Measurements from ENCODE around the gene TMEM132C. TPM values are rescaled to one million over a fixed set of nuclear protein-coding genes. Genes with fewer than 3 reads are reported as not detected.

The TMEM132C gene
- total RNA-seq, 1 donor from 2014 or later: not detected

GRCh38 chr12:128266541-128267130, 334 bp upstream of the TMEM132C start:
- intact Hi-C loops (cut with micrococcal nuclease): no loop called here
- POLR2A ChIA-PET: no interaction called here
- TF ChIP-seq, protein P1, sequence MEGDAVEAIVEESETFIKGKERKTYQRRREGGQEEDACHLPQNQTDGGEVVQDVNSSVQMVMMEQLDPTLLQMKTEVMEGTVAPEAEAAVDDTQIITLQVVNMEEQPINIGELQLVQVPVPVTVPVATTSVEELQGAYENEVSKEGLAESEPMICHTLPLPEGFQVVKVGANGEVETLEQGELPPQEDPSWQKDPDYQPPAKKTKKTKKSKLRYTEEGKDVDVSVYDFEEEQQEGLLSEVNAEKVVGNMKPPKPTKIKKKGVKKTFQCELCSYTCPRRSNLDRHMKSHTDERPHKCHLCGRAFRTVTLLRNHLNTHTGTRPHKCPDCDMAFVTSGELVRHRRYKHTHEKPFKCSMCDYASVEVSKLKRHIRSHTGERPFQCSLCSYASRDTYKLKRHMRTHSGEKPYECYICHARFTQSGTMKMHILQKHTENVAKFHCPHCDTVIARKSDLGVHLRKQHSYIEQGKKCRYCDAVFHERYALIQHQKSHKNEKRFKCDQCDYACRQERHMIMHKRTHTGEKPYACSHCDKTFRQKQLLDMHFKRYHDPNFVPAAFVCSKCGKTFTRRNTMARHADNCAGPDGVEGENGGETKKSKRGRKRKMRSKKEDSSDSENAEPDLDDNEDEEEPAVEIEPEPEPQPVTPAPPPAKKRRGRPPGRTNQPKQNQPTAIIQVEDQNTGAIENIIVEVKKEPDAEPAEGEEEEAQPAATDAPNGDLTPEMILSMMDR (IDR thresholded peaks at IDR 0.05): no peak
- Mint-ChIP-seq H3K4me1 (peaks cover 3% of the 10 kb centered on the region), H3K9me3 (no peaks in the 10 kb centered on the region), H3K27me3 (peaks cover 33% of the 10 kb centered on the region), H3K27ac (no peak overlapping the region), H3K36me3 (ENCODE audit: low read depth) (no peaks in the 10 kb centered on the region), H3K4me3 (no peak overlapping the region)
- CTCF ChIA-PET: no interaction called here
- DNase-seq: no peak
- ATAC-seq (ENCODE audit: low read depth): no peak

DNA sequence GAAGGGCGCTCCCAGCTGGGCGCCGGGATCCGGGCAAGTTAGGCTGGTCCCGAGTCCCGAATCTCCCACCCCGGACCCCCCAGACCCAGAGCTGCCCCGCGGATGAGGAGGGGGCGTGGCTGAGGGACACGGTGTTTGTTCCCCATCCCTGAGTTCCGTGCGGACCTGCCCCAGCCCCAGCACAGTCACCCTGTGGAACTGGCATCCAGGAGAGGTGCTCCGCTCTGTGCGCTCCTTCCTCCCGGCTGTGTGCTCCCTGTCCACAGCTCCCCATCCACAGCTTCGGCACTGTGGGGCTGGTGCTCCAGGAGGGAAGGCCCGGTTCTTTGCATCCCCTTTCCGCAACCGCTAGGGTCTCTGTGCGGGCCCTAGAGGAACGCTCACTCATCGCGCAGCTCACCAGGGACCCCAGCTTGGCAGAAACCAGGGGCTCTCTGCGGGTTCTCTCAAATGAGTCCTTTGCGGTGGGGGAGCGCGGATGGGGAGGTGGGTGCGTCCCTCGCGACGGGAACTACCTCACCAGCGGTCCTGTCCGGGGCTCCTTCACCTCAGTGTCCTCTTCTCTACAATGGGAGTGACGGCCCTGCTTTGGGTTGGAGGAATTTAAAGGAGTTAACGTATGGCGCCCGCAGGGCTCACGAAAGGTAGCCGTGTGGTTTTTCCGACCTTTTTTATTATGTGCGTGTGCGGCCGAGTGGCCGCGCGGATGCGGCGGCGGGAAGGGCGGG, 845 bp downstream of the TMEM132C start:
- ChIA-PET POLR2A (no interaction called here), CTCF (no interaction called here)
- ATAC-seq (ENCODE audit: low read depth) (no peak), DNase-seq (no peak)
- H3K27ac Mint-ChIP-seq: no peak overlapping the region
- H3K9me3 Mint-ChIP-seq: no peaks in the 10 kb centered on the region
- H3K4me3 Mint-ChIP-seq: no peak overlapping the region
- TF ChIP-seq, protein P1 (IDR thresholded peaks at IDR 0.05): no peak
- no peaks in the 10 kb centered on the region for H3K36me3 Mint-ChIP-seq (ENCODE audit: low read depth)
- peaks cover 3% of the 10 kb centered on the region for H3K4me1 Mint-ChIP-seq
- peaks cover 33% of the 10 kb centered on the region for H3K27me3 Mint-ChIP-seq
- intact Hi-C loops (cut with micrococcal nuclease): no loop called here

DNA sequence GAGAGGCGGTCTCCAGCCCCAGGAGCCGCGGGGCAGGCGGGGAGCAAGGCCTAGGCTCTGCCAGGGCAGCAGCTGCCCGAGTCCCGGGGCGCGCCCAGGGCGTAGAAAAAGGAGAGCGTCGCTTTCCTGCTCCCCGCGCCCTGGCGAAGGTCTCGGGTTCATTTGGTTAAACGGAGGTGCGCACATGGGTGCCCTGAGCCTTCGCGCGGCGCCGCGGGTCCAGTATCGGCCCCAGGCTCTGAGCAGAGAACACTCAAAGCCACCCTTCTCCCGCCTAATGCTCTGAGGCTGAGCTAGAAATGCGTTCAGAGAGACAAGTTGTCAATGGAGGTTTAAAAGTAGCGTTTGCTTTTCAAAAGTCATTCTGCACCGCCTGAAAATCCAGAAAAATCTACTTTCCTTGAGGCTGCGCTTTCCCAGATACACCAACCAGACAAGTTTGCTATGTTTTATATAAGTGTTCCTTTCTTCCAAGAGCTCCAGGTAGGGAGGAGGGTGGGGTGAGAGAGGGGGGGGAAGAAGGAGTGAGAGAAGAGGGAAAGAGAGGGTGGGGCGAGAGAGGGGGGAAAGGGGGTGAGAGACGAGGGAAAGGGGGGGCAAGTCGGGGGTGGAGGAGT, 1.5 kb downstream of the TMEM132C start:
- no peak overlapping the region for H3K4me3 Mint-ChIP-seq
- H3K36me3 Mint-ChIP-seq (ENCODE audit: low read depth): no peaks in the 10 kb centered on the region
- ChIA-PET POLR2A (no interaction called here), CTCF (no interaction called here)
- no peaks in the 10 kb centered on the region for H3K9me3 Mint-ChIP-seq
- intact Hi-C loops (cut with micrococcal nuclease): no loop called here
- DNase-seq (no peak), ATAC-seq (ENCODE audit: low read depth) (no peak)
- H3K4me1 Mint-ChIP-seq: peaks cover 3% of the 10 kb centered on the region
- no peak overlapping the region for H3K27ac Mint-ChIP-seq
- TF ChIP-seq, protein P1 (IDR thresholded peaks at IDR 0.05): no peak
- H3K27me3 Mint-ChIP-seq: peaks cover 33% of the 10 kb centered on the region

GRCh38 chr12:128269181-128269591, 2.2 kb downstream of the TMEM132C start:
- Mint-ChIP-seq H3K9me3 (no peaks in the 10 kb centered on the region), H3K4me3 (no peak overlapping the region), H3K27ac (no peak overlapping the region), H3K4me1 (peaks cover 3% of the 10 kb centered on the region), H3K36me3 (ENCODE audit: low read depth) (no peaks in the 10 kb centered on the region), H3K27me3 (peaks cover 30% of the 10 kb centered on the region)
- TF ChIP-seq, protein P1 (IDR thresholded peaks at IDR 0.05): no peak
- ChIA-PET POLR2A (no interaction called here), CTCF (no interaction called here)
- ATAC-seq (ENCODE audit: low read depth) (no peak), DNase-seq (no peak)
- intact Hi-C loops (cut with micrococcal nuclease): no loop called here

GRCh38 chr12:128276471-128276870, 9.5 kb downstream of the TMEM132C start:
- TF ChIP-seq, protein P1 (IDR thresholded peaks at IDR 0.05): no peak
- POLR2A ChIA-PET: no interaction called here
- ATAC-seq (ENCODE audit: low read depth) (no peak), DNase-seq (no peak)
- Mint-ChIP-seq H3K4me1 (no peaks in the 10 kb centered on the region), H3K27me3 (no peaks in the 10 kb centered on the region), H3K36me3 (ENCODE audit: low read depth) (no peaks in the 10 kb centered on the region), H3K9me3 (no peaks in the 10 kb centered on the region), H3K27ac (no peak overlapping the region), H3K4me3 (no peak overlapping the region)
- CTCF ChIA-PET: no interaction called here
- intact Hi-C loops (cut with micrococcal nuclease): no loop called here

Data from activated B cell treated with CpG ODN at 0.5 μM for 24 hours (primary cell).